Measurements from ENCODE around the gene MAMSTR. TPM values are rescaled to one million over a fixed set of nuclear protein-coding genes. Genes with fewer than 3 reads are reported as not detected.

Gene MAMSTR
- total and polyA plus RNA-seq, 10 of the 15 experiments (the other 5 are each of a cell fraction or from before 2014, with no cell fraction given), result 0.04 to 0.73 (median 0.31) TPM; not detected in 1

- peak; percentile 32; the same call in 1 of the 2 replicates for TF ChIP-seq ZNF687 (IDR thresholded peaks at IDR 0.05)
- TF ChIP-seq ZSCAN29 (IDR thresholded peaks at IDR 0.05), result no peak
- TF ChIP-seq SMC3 (IDR thresholded peaks at IDR 0.05; ENCODE audit: borderline replicate concordance, low read length), result no peak
- TF ChIP-seq ZNF622 (IDR thresholded peaks at IDR 0.05), result no peak
- no peak for TF ChIP-seq POLR2AphosphoS2 (IDR thresholded peaks at IDR 0.05; ENCODE audit: low read depth, low read length)
- no peak for TF ChIP-seq JUNB (IDR thresholded peaks at IDR 0.05)
- TF ChIP-seq CBX3 (IDR thresholded peaks at IDR 0.05; ENCODE audit: borderline replicate concordance, low read depth), result no peak
- TF ChIP-seq SMARCA5 (IDR thresholded peaks at IDR 0.05), result no peak
- TF ChIP-seq PAX5 (IDR thresholded peaks at IDR 0.05; ENCODE audit: borderline replicate concordance, low read depth, low read length), result no peak
- no peak for TF ChIP-seq POU2F2 (IDR thresholded peaks at IDR 0.05; ENCODE audit: borderline replicate concordance, low read depth, low read length)
- no peak for TF ChIP-seq BMI1 (IDR thresholded peaks at IDR 0.05; ENCODE audit: borderline replicate concordance)
- TF ChIP-seq ETV6 (conservative IDR thresholded peaks at IDR 0.05 in 1 of 2, IDR thresholded peaks at IDR 0.05 in 1 of 2; ENCODE audit: borderline replicate concordance in 1 of 2, low read depth in 1 of 2), result no peak
- TF ChIP-seq ZNF207 (IDR thresholded peaks at IDR 0.05; ENCODE audit: borderline replicate concordance), result 0 out of 2 replicates have a peak, but pooled peaks have one; percentile 27
- peak; percentile 84 for TF ChIP-seq NR2F1 (conservative IDR thresholded peaks at IDR 0.05)
- TF ChIP-seq TCF12 (IDR thresholded peaks at IDR 0.05; ENCODE audit: low read depth, low read length), result peak; percentile 70
- no peak for TF ChIP-seq SUPT20H (IDR thresholded peaks at IDR 0.05; ENCODE audit: borderline replicate concordance, control insufficient read depth, low read depth, low read length)
- TF ChIP-seq STAT3 (IDR thresholded peaks at IDR 0.05; ENCODE audit: low read depth, low read length), result no peak
- TF ChIP-seq HDAC2 (IDR thresholded peaks at IDR 0.05), result no peak
- peak; percentile 31 for TF ChIP-seq FOS (IDR thresholded peaks at IDR 0.05; ENCODE audit: borderline replicate concordance, extremely low read depth, insufficient read length)
- no peak for TF ChIP-seq NFYA (IDR thresholded peaks at IDR 0.05; ENCODE audit: borderline replicate concordance, low read depth, low read length)
- no peak for TF ChIP-seq ZBED1 (IDR thresholded peaks at IDR 0.05; ENCODE audit: borderline replicate concordance)
- TF ChIP-seq CHD4 (IDR thresholded peaks at IDR 0.05), result no peak
- no peak for TF ChIP-seq NKRF (conservative IDR thresholded peaks at IDR 0.05)
- peak; percentile 73 for TF ChIP-seq IRF3 (IDR thresholded peaks at IDR 0.05)
- TF ChIP-seq CHD2 (IDR thresholded peaks at IDR 0.05; ENCODE audit: borderline replicate concordance, low read depth, low read length), result peak; percentile 84
Observed at GRCh38 chr19:48713864-48714755, 5.4 kb downstream of the MAMSTR start (continued).
